Measurements from ENCODE around the gene RABGAP1L.
"Not testable (repeated sequence)": the region's sequence is repeated elsewhere in the genome, so short reads cannot be mapped to it uniquely, and the experiment has no call there.

Gene RABGAP1L

DNA sequence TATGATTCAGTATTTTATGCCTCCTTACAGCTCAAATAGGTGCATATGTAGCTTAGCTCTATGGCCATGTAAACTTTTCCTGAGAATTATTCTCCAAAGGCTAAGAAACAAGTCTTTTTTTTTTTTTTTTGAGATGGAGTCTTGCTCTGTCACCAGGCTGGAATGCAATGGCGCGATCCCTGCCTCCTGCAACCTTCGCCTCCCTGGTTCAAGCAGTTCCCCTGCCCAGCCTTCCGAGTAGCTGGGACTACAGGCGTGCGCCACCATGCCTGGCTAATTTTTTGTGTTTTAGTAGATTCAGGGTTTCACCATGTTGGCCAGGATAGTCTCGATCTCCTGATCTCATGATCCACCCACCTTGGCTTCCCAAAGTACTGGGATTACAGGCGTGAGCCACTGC, 657.3 kb downstream of the RABGAP1L start:
- H3K36me3 ChIP-seq (ENCODE audit: insufficient read depth, low read depth, low read length); H3K27me3 ChIP-seq (ENCODE audit: insufficient read depth, low read length): not testable (repeated sequence)

DNA sequence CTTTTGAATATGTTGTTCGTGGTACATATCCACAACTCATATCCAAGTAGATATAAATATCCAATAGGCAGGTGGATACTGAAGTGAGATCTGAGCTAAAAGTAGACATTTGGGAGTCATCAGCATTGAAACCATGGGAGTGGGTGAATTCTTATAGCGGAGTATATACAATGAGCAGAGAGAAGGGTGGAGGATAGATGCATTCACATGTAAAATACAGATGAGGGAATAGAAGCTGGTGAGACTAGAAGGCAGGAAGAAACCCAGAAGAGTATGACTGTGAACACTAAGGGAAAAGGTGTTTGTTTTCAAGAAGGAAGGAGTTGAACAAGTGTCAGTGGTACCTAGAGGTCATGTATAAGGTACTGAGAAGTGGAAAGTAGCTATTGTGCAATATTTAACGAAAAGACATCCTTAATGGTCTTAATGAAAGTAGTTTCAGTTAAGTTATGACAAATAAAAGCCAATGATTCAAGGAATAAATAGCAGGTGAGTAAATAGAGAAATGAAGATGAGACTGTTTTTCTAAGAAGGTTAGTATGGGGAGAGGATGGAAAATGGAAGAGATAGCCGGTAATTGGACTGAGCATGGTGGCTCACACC, 658.8 kb downstream of the RABGAP1L start:
- H3K36me3 ChIP-seq (ENCODE audit: insufficient read depth, low read depth, low read length) = no peaks in the 10 kb centered on the region
- H3K27ac ChIP-seq (ENCODE audit: low read length) = no peak overlapping the region
- no peaks in the 10 kb centered on the region for H3K27me3 ChIP-seq (ENCODE audit: insufficient read depth, low read length)
- no peak overlapping the region for H3K4me3 ChIP-seq (ENCODE audit: low read length)
- H3K9me3 ChIP-seq (ENCODE audit: insufficient read depth, low read depth, low read length) = no peaks in the 10 kb centered on the region
- no peak overlapping the region for H3K9ac ChIP-seq (ENCODE audit: low read depth, low read length)
- peaks cover 9% of the 10 kb centered on the region; the same call in 1 of the 2 replicates for H3K4me1 ChIP-seq (ENCODE audit: insufficient read depth, low read length)

More for the DNA sequence above, 657.3 kb downstream of the RABGAP1L start:
- not testable (repeated sequence) for H3K27ac ChIP-seq (ENCODE audit: low read length); H3K4me1 ChIP-seq (ENCODE audit: insufficient read depth, low read length); H3K4me3 ChIP-seq (ENCODE audit: low read length); H3K9me3 ChIP-seq (ENCODE audit: insufficient read depth, low read depth, low read length); H3K9ac ChIP-seq (ENCODE audit: low read depth, low read length)

DNA sequence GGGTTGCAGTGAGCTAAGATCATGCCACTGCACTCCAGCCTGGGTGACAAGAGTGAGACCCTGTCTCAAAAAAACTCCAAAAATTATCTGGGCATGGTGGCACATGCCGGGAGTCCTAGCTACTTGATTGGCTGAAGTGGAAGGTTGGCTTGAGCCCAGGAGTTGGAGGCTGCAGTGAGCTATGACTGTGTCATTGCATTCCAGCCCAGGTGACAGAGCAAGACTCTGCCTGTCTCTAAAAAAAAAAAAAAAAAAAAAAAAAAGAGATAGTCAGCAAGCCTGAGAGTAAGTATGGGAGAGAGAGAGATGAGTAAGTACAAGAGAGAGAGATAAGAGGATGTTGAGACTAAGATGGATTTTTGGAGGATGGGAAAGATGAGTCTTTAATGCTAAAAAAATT, 659.6 kb downstream of the RABGAP1L start:
- no peaks in the 10 kb centered on the region for H3K9me3 ChIP-seq (ENCODE audit: insufficient read depth, low read depth, low read length)
- no peaks in the 10 kb centered on the region for H3K27me3 ChIP-seq (ENCODE audit: insufficient read depth, low read length)
- H3K4me1 ChIP-seq (ENCODE audit: insufficient read depth, low read length) = peaks cover 9% of the 10 kb centered on the region; the same call in 1 of the 2 replicates
- H3K9ac ChIP-seq (ENCODE audit: low read depth, low read length) = no peak overlapping the region
- no peaks in the 10 kb centered on the region for H3K36me3 ChIP-seq (ENCODE audit: insufficient read depth, low read depth, low read length)
- no peak overlapping the region for H3K4me3 ChIP-seq (ENCODE audit: low read length)
- no peak overlapping the region for H3K27ac ChIP-seq (ENCODE audit: low read length)

DNA sequence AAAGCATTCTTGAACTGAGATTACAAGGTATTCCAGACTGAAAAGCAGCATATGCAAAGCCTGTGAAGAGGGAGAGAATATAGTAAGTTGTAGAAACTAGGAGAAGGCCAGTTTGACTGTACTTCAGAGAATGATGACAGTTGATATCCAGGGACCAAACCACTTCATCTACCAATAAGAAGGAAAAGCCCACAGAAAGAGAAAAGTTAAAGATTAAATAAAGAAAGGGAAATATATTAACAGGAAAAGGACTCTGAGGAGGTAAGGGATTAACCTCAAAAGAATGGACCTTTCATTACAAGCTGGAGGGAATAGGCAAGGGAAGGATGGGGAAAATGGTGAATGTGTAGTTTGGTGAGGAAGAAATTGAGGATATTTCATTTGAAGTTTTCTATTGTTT, 660.3 kb downstream of the RABGAP1L start:
- Histone ChIP-seq H3K27me3 (ENCODE audit: insufficient read depth, low read length) (no peaks in the 10 kb centered on the region), H3K4me3 (ENCODE audit: low read length) (no peak overlapping the region), H3K9me3 (ENCODE audit: insufficient read depth, low read depth, low read length) (no peaks in the 10 kb centered on the region), H3K36me3 (ENCODE audit: insufficient read depth, low read depth, low read length) (no peaks in the 10 kb centered on the region), H3K27ac (ENCODE audit: low read length) (no peak overlapping the region), H3K9ac (ENCODE audit: low read depth, low read length) (no peak overlapping the region), H3K4me1 (ENCODE audit: insufficient read depth, low read length) (peaks cover 9% of the 10 kb centered on the region; the same call in 1 of the 2 replicates)

DNA sequence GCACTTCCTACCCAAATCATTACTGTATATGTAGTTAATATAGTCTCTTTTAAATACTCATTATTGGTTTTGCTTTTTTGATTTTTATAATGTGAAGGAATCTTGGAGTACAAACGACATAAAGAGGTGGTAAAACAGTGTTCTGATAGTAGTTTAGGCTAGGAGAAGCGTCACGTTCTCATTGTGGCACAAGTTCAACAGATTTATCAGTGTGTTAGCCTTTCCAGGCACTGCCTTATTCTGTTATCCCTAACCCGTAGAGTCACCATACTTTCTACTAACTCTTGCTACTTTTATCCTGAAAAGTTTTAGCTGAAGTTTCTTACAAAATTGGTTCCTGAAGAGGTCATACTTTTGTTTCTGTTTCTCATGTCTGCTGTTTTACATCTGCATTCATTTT, 665.8 kb downstream of the RABGAP1L start:
- no peak overlapping the region for H3K4me3 ChIP-seq (ENCODE audit: low read length)
- H3K9me3 ChIP-seq (ENCODE audit: insufficient read depth, low read depth, low read length) = no peaks in the 10 kb centered on the region
- H3K4me1 ChIP-seq (ENCODE audit: insufficient read depth, low read length) = no peaks in the 10 kb centered on the region
- H3K27me3 ChIP-seq (ENCODE audit: insufficient read depth, low read length) = no peaks in the 10 kb centered on the region
- H3K36me3 ChIP-seq (ENCODE audit: insufficient read depth, low read depth, low read length) = no peaks in the 10 kb centered on the region
- no peak overlapping the region for H3K9ac ChIP-seq (ENCODE audit: low read depth, low read length)
- H3K27ac ChIP-seq (ENCODE audit: low read length) = no peak overlapping the region

DNA sequence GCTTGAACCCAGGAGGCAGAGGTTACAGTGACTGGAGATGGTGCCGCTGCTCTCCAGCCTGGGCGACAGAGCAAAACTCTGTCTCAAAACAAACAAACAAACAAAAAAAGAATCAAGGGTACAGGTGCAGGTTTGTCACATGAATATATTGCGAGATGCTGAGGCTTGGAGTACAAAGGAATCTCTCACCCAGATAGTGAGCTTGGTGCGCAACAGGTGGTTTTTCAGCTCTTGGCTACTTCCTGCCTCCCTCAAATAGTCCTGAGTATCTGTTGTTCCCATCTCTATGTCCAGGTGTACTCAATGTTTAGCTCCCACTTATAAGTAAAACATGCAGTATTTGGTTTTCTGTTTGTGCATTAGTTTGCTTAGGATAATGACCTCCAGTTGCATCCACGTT, 666.5 kb downstream of the RABGAP1L start:
- H3K36me3 ChIP-seq (ENCODE audit: insufficient read depth, low read depth, low read length) = no peaks in the 10 kb centered on the region
- H3K9me3 ChIP-seq (ENCODE audit: insufficient read depth, low read depth, low read length) = no peaks in the 10 kb centered on the region
- H3K27me3 ChIP-seq (ENCODE audit: insufficient read depth, low read length) = no peaks in the 10 kb centered on the region
- H3K9ac ChIP-seq (ENCODE audit: low read depth, low read length) = no peak overlapping the region
- H3K4me1 ChIP-seq (ENCODE audit: insufficient read depth, low read length) = no peaks in the 10 kb centered on the region
- H3K27ac ChIP-seq (ENCODE audit: low read length) = no peak overlapping the region
- no peak overlapping the region for H3K4me3 ChIP-seq (ENCODE audit: low read length)

DNA sequence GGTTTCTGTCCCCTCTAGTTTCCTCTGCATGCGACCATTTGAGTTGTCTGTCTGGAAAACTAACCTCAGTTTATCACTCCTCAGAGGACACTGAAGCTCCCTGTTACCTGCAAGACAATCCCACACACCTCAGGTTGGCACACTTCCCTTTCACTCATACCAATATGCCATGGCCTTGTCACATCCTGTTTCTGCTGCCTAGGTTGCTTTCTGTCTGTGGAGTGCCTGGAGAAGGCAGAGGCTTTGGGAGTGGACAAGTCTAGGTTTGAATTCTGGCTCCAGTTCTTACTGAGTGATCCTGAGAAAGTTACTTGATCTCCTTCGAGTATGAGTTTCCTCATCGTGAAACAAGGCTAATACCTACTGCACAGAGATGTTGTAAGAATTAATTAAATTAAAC, 668.9 kb downstream of the RABGAP1L start:
- no peaks in the 10 kb centered on the region for H3K4me1 ChIP-seq (ENCODE audit: insufficient read depth, low read length)
- no peak overlapping the region for H3K4me3 ChIP-seq (ENCODE audit: low read length)
- H3K27me3 ChIP-seq (ENCODE audit: insufficient read depth, low read length) = no peaks in the 10 kb centered on the region
- H3K9ac ChIP-seq (ENCODE audit: low read depth, low read length) = no peak overlapping the region
- H3K9me3 ChIP-seq (ENCODE audit: insufficient read depth, low read depth, low read length) = no peaks in the 10 kb centered on the region
- H3K27ac ChIP-seq (ENCODE audit: low read length) = no peak overlapping the region
- H3K36me3 ChIP-seq (ENCODE audit: insufficient read depth, low read depth, low read length) = no peaks in the 10 kb centered on the region

DNA sequence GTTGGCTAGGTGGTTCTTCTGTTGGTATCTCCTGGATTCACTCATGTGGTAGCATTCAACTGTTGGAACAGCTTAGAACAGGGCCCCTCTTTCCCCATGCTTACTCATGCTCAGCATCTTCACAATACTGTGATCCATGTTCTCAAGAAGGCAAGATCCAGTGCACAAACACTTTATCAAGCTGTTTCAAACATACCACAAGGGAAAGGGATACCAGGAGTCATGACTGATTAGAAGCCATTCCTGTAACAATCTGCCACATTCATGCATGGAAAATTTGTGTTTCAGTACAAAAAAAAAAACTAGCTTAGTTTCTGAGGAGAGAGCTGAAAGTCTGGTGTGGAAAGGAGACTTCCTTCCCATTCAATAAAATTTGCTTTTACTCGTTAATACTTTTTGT, 670.7 kb downstream of the RABGAP1L start:
- no peaks in the 10 kb centered on the region for H3K27me3 ChIP-seq (ENCODE audit: insufficient read depth, low read length)
- H3K27ac ChIP-seq (ENCODE audit: low read length) = no peak overlapping the region
- H3K9ac ChIP-seq (ENCODE audit: low read depth, low read length) = no peak overlapping the region
- no peaks in the 10 kb centered on the region for H3K4me1 ChIP-seq (ENCODE audit: insufficient read depth, low read length)
- no peak overlapping the region for H3K4me3 ChIP-seq (ENCODE audit: low read length)
- H3K9me3 ChIP-seq (ENCODE audit: insufficient read depth, low read depth, low read length) = no peaks in the 10 kb centered on the region
- H3K36me3 ChIP-seq (ENCODE audit: insufficient read depth, low read depth, low read length) = no peaks in the 10 kb centered on the region

DNA sequence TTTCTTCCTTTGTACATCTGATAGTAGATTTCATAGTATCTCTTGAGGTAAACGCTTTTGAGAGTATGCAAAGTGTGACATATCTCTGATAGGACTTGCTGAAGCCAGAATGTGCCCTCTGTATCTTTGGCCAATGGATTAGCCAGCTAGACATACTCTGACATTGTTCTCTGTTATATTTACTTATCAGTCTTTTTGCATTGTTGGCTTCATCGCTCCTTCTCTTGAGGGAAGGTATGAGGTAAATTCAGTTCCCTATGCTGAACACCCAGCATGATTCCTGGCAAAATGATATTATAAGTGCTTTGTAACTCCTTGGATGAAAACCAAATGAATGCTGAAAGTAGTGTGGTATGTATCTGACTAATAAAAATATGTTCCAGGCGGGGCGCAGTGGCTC, 677.2 kb downstream of the RABGAP1L start:
- Histone ChIP-seq H3K27me3 (ENCODE audit: insufficient read depth, low read length) (no peaks in the 10 kb centered on the region), H3K9me3 (ENCODE audit: insufficient read depth, low read depth, low read length) (no peaks in the 10 kb centered on the region), H3K27ac (ENCODE audit: low read length) (no peak overlapping the region)

DNA sequence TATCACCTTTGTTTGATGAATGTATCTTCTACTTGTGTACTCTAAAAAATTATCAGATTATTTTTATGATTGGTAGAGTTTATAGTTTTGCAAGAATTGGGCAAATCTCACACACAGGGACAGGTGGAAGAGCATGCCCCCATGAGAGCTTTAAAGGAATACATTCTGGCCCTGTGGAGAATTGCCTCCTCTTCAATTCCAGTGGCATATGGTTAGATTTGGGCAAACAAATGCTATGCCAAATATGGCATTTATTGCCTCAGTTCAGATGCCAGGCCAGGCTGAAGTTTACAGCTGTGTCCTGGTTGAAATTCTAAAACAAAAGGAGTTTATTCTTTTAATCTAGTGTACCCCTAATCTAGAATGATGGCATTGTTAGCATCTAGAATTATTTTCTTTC, 678.1 kb downstream of the RABGAP1L start:
- no peaks in the 10 kb centered on the region for H3K36me3 ChIP-seq (ENCODE audit: insufficient read depth, low read depth, low read length)

More for the DNA sequence above, 677.2 kb downstream of the RABGAP1L start:
- Histone ChIP-seq H3K4me3 (ENCODE audit: low read length) (no peak overlapping the region), H3K36me3 (ENCODE audit: insufficient read depth, low read depth, low read length) (no peaks in the 10 kb centered on the region), H3K9ac (ENCODE audit: low read depth, low read length) (no peak overlapping the region), H3K4me1 (ENCODE audit: insufficient read depth, low read length) (no peaks in the 10 kb centered on the region)

DNA sequence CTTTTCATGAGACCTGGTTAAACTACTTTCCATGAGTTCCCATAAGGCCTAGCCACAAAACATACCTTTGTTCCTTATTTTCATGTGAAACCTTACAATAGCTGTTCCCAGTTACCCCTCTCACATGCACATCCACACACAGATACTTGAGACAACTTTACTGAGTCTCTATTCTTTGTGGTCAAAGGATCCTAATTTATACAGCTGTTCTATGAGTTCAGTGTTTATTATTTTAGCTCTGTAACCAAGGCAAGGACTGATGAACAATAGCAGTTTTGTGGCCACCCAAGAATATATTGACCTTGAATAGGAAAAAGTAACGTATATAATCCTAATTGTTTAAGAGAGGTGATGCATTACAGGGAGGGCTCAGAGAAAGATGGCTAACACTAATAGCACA, 679.9 kb downstream of the RABGAP1L start:
- H3K27me3 ChIP-seq (ENCODE audit: insufficient read depth, low read length) = no peaks in the 10 kb centered on the region
- no peak overlapping the region for H3K4me3 ChIP-seq (ENCODE audit: low read length)
- no peaks in the 10 kb centered on the region for H3K36me3 ChIP-seq (ENCODE audit: insufficient read depth, low read depth, low read length)
- H3K9me3 ChIP-seq (ENCODE audit: insufficient read depth, low read depth, low read length) = no peaks in the 10 kb centered on the region
- no peaks in the 10 kb centered on the region for H3K4me1 ChIP-seq (ENCODE audit: insufficient read depth, low read length)
- no peak overlapping the region for H3K27ac ChIP-seq (ENCODE audit: low read length)
- H3K9ac ChIP-seq (ENCODE audit: low read depth, low read length) = no peak overlapping the region

More for the DNA sequence above, 678.1 kb downstream of the RABGAP1L start:
- Histone ChIP-seq H3K9me3 (ENCODE audit: insufficient read depth, low read depth, low read length) (no peaks in the 10 kb centered on the region), H3K9ac (ENCODE audit: low read depth, low read length) (no peak overlapping the region), H3K4me3 (ENCODE audit: low read length) (no peak overlapping the region), H3K27me3 (ENCODE audit: insufficient read depth, low read length) (no peaks in the 10 kb centered on the region), H3K27ac (ENCODE audit: low read length) (no peak overlapping the region), H3K4me1 (ENCODE audit: insufficient read depth, low read length) (no peaks in the 10 kb centered on the region)

DNA sequence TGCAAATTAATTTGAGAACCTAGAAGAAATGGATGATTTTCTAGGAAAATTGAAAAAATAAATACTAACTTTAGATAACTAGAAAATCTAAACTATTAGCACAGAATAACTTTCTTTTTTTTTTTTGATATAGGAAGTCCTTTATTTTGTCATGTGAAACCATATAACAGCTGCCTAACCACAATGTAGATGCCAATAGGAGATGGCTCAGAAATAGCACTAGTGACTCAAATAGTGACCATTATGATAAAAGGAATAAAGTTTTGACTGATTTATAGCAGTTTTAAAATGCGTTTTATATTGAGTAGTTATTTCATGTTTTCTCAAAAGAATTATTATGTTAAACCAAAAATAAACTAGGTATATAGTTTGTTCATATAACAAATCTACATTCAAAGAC, 682.4 kb downstream of the RABGAP1L start:
- no peaks in the 10 kb centered on the region for H3K27me3 ChIP-seq (ENCODE audit: insufficient read depth, low read length)
- H3K27ac ChIP-seq (ENCODE audit: low read length) = no peak overlapping the region

More for the DNA sequence above, 682.4 kb downstream of the RABGAP1L start:
- H3K9ac ChIP-seq (ENCODE audit: low read depth, low read length) = no peak overlapping the region
- no peaks in the 10 kb centered on the region for H3K36me3 ChIP-seq (ENCODE audit: insufficient read depth, low read depth, low read length)
- H3K9me3 ChIP-seq (ENCODE audit: insufficient read depth, low read depth, low read length) = no peaks in the 10 kb centered on the region
- H3K4me1 ChIP-seq (ENCODE audit: insufficient read depth, low read length) = no peaks in the 10 kb centered on the region
- no peak overlapping the region for H3K4me3 ChIP-seq (ENCODE audit: low read length)

All from iPS-20b (cell line).